ENCODE data around the gene DISC1. TPM values are rescaled to one million over a fixed set of nuclear protein-coding genes. Genes with fewer than 3 reads are reported as not detected.

Gene DISC1
- total and polyA plus RNA-seq, 12 donors = 1.0 to 21.0 (median 9.7) TPM

GRCh38 chr1:231869364-231869763, 242.8 kb downstream of the DISC1 start:
- intact Hi-C loops (cut with DNase I) = loop anchor here in 1 of 2 donors (10.0 kb wide), 1 partner anchor 765 kb away; the partner anchor contains the start of gene SIPA1L2
- WGBS, 4 donors = 73 to 87% (median 83%) methylated on average over 2 of the region's 2 CpGs

DNA sequence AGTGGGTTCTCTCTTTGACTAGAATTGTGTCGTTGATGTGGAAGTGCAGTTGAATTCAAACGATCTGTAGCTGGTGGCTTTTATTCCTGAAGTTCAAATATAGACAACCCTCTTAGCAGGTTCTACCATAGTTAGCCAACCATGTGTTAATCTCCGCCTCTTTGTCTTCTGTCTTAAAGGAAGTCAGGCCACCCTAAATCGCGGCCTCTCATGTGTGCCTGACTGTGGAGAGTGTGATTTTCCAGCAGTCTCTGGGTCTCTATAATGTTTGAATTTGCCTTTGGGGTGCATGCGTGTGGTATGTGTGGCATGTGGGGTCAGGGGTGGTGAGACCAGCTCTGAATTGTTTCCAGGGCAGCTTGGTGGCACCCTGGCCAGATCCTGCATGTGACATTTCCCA, 244.9 kb downstream of the DISC1 start:
- peaks cover 8 to 13% of the 10 kb centered on the region in 2 donors for H3K4me1 ChIP-seq (replicated peaks in 1 of 2)
- TF ChIP-seq POLR2A (IDR thresholded peaks at IDR 0.05) = no peak
- H3K27me3 ChIP-seq = no peaks in the 10 kb centered on the region
- intact Hi-C loops (cut with DNase I) = no loop called here
- H3K9me3 ChIP-seq (replicated peaks in 1 of 3) = no peaks in the 10 kb centered on the region
- no peak for DNase-seq
- no peak overlapping the region for H3K27ac ChIP-seq
- H3K36me3 ChIP-seq (replicated peaks in 1 of 2) = no peaks in the 10 kb centered on the region
- 95 to 100% (median 96%) methylated on average over 6 of the region's 6 CpGs for WGBS, 4 donors
- no peak overlapping the region for H3K4me3 ChIP-seq

More at GRCh38 chr1:231869364-231869763, 242.8 kb downstream of the DISC1 start:
- Histone ChIP-seq H3K9me3 (replicated peaks in 1 of 3) (no peaks in the 10 kb centered on the region), H3K27ac (no peak overlapping the region), H3K36me3 (replicated peaks in 1 of 2) (no peaks in the 10 kb centered on the region), H3K27me3 (no peaks in the 10 kb centered on the region), H3K4me3 (no peak overlapping the region), H3K4me1 (replicated peaks in 1 of 2) (peaks cover 8 to 13% of the 10 kb centered on the region in 2 donors)
- no peak for TF ChIP-seq POLR2A (IDR thresholded peaks at IDR 0.05)
- TF ChIP-seq, protein P1, sequence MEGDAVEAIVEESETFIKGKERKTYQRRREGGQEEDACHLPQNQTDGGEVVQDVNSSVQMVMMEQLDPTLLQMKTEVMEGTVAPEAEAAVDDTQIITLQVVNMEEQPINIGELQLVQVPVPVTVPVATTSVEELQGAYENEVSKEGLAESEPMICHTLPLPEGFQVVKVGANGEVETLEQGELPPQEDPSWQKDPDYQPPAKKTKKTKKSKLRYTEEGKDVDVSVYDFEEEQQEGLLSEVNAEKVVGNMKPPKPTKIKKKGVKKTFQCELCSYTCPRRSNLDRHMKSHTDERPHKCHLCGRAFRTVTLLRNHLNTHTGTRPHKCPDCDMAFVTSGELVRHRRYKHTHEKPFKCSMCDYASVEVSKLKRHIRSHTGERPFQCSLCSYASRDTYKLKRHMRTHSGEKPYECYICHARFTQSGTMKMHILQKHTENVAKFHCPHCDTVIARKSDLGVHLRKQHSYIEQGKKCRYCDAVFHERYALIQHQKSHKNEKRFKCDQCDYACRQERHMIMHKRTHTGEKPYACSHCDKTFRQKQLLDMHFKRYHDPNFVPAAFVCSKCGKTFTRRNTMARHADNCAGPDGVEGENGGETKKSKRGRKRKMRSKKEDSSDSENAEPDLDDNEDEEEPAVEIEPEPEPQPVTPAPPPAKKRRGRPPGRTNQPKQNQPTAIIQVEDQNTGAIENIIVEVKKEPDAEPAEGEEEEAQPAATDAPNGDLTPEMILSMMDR (IDR thresholded peaks at IDR 0.05) = no peak
- DNase-seq = peak in 1 of 7 donors; percentile 16

GRCh38 chr1:231871878-231872277, 245.3 kb downstream of the DISC1 start:
- Histone ChIP-seq H3K4me3 (no peak overlapping the region), H3K36me3 (replicated peaks in 1 of 2) (no peaks in the 10 kb centered on the region), H3K4me1 (replicated peaks in 1 of 2) (peaks cover 8 to 13% of the 10 kb centered on the region in 2 donors), H3K27ac (no peak overlapping the region), H3K9me3 (replicated peaks in 1 of 3) (no peaks in the 10 kb centered on the region), H3K27me3 (no peaks in the 10 kb centered on the region)
- intact Hi-C loops (cut with DNase I) = no loop called here
- no peak for DNase-seq
- WGBS, 4 donors = 65 to 99% (median 82%) methylated on average over 3 to 5 of the region's 5 CpGs
- TF ChIP-seq, protein P1 (IDR thresholded peaks at IDR 0.05) = no peak
- no peak for TF ChIP-seq POLR2A (IDR thresholded peaks at IDR 0.05)

DNA sequence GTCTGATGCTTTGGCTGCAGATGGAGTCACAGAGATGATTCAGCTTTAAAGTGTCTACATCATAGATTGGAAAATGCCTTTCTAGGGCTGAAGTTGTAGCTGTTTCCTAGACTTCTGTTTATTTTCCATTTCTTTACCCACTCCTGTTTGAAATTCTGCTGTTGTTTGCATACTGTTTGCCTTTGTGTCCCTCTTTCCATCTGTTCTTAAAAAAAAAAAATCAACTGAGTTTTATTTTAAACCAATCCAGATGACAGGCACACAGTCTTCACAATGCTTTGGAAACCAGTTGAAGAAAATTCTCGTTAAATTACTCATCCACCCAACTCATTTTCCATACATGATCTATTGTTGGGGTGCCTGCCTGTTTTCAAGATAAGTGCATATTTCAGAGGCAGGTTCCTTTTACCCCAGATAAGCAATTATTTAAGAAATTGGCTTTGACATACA, 245.9 kb downstream of the DISC1 start:
- Histone ChIP-seq H3K36me3 (replicated peaks in 1 of 2) (no peaks in the 10 kb centered on the region), H3K4me1 (replicated peaks in 1 of 2) (peaks cover 8 to 10% of the 10 kb centered on the region in 2 donors), H3K27ac (no peak overlapping the region), H3K27me3 (no peaks in the 10 kb centered on the region), H3K4me3 (no peak overlapping the region), H3K9me3 (replicated peaks in 1 of 3) (no peaks in the 10 kb centered on the region)
- 82 to 95% (median 89%) methylated on average over 1 of the region's 1 CpG for WGBS, 4 donors
- DNase-seq = no peak
- TF ChIP-seq, protein P1 (IDR thresholded peaks at IDR 0.05) = no peak
- TF ChIP-seq POLR2A (IDR thresholded peaks at IDR 0.05) = no peak
- intact Hi-C loops (cut with DNase I) = no loop called here

GRCh38 chr1:231878737-231879136, 252.1 kb downstream of the DISC1 start:
- H3K4me1 ChIP-seq (replicated peaks in 1 of 2) = no peaks in the 10 kb centered on the region
- no peak overlapping the region for H3K27ac ChIP-seq
- no peak for DNase-seq
- WGBS, 4 donors = 85 to 90% (median 88%) methylated on average over 1 of the region's 1 CpG
- no peaks in the 10 kb centered on the region for H3K9me3 ChIP-seq (replicated peaks in 1 of 3)
- no peak overlapping the region for H3K4me3 ChIP-seq
- no peaks in the 10 kb centered on the region for H3K36me3 ChIP-seq (replicated peaks in 1 of 2)
- TF ChIP-seq POLR2A (IDR thresholded peaks at IDR 0.05) = no peak
- TF ChIP-seq, protein P1 (IDR thresholded peaks at IDR 0.05) = no peak
- intact Hi-C loops (cut with DNase I) = no loop called here
- no peaks in the 10 kb centered on the region for H3K27me3 ChIP-seq
